Osteoblast (primary cell): Measurements from ENCODE around the gene PLAC8L1. TPM values are rescaled to one million over a fixed set of nuclear protein-coding genes. Genes with fewer than 3 reads are reported as not detected.

Experiments used
- DNase-seq: peaks from one replicate; pipeline ENCODE4 v3.0.0; 2011; ENCODE audit warnings: low spot score, mixed read lengths; ENCODE audit not compliant: insufficient read length; ENCODE audit errors: missing footprints
- H2AFZ ChIP-seq: 2 replicates; pipeline ENCODE4 v1.6.0; 2011; ENCODE audit warnings: mild to moderate bottlenecking, low read length
- H3K27ac ChIP-seq: 2 replicates; pipeline ENCODE4 v1.5.1; 2011; ENCODE audit warnings: mild to moderate bottlenecking, low read depth, low read length, moderate library complexity
- H3K27me3 ChIP-seq: 2 replicates; pipeline ENCODE4 v1.6.0; 2012; ENCODE audit warnings: mild to moderate bottlenecking, control low read depth, inconsistent platforms, low read length, moderate library complexity; ENCODE audit not compliant: insufficient read depth
- H3K36me3 ChIP-seq: 2 replicates; pipeline ENCODE4 v1.5.1; 2011; ENCODE audit warnings: mild to moderate bottlenecking, low read length, control low read depth, moderate library complexity; ENCODE audit not compliant: insufficient read depth
- H3K4me1 ChIP-seq: 2 replicates; pipeline ENCODE4 v1.5.1; 2011; ENCODE audit warnings: mild to moderate bottlenecking, low read length, control low read depth, moderate library complexity; ENCODE audit not compliant: insufficient read depth
- H3K4me2 ChIP-seq: 2 replicates; pipeline ENCODE4 v1.6.0; 2011; ENCODE audit warnings: mild to moderate bottlenecking, low read length; ENCODE audit not compliant: insufficient read depth
- H3K4me3 ChIP-seq: fragments of 200-600 bp; sonication (generic); 3 replicates; pipeline ENCODE4 v1.5.1; 2012; ENCODE audit warnings: mild to moderate bottlenecking, low read length, inconsistent platforms; ENCODE audit not compliant: insufficient read depth
- H3K79me2 ChIP-seq: 2 replicates; pipeline ENCODE4 v1.6.0; 2012; ENCODE audit warnings: mild to moderate bottlenecking, low read length, control low read depth, inconsistent platforms; ENCODE audit not compliant: insufficient read depth
- H3K9me3 ChIP-seq: 2 replicates; pipeline ENCODE4 v1.5.1; 2011; ENCODE audit warnings: low read depth, low read length, control low read depth
- H4K20me1 ChIP-seq: 2 replicates; pipeline ENCODE4 v1.6.0; 2012; ENCODE audit warnings: mild to moderate bottlenecking, low read length, control low read depth; ENCODE audit not compliant: insufficient read depth
- total RNA-seq: library from RNA; depleted of rRNA; stranded (reverse); fragments of >200 nt; gene quantifications from 2 replicates; pipeline ENCODE4 v1.2.3, GENCODE V29; 2012
- TF ChIP-seq, protein P1 (sequence below): IDR thresholded peaks from 2 replicates; pipeline ENCODE4 v1.5.1; 2011; ENCODE audit warnings: mild to moderate bottlenecking, low read depth, low read length, moderate library complexity; ENCODE audit errors: extremely low read depth

Gene PLAC8L1
- total RNA-seq, 1 donor: not detected

GRCh38 chr5:146082798-146083197 is 22.6 kb downstream of the PLAC8L1 start:
- DNase-seq: no peak
- Histone ChIP-seq H3K4me1 (no peaks in the 10 kb centered on the region), H3K9me3 (no peaks in the 10 kb centered on the region), H3K4me2 (no peak overlapping the region), H3K4me3 (no peak overlapping the region), H3K79me2 (no peaks in the 10 kb centered on the region), H3K27me3 (no peaks in the 10 kb centered on the region), H3K27ac (no peak overlapping the region), H4K20me1 (no peaks in the 10 kb centered on the region), H2AFZ (no peak overlapping the region), H3K36me3 (no peaks in the 10 kb centered on the region)
- TF ChIP-seq, protein P1, sequence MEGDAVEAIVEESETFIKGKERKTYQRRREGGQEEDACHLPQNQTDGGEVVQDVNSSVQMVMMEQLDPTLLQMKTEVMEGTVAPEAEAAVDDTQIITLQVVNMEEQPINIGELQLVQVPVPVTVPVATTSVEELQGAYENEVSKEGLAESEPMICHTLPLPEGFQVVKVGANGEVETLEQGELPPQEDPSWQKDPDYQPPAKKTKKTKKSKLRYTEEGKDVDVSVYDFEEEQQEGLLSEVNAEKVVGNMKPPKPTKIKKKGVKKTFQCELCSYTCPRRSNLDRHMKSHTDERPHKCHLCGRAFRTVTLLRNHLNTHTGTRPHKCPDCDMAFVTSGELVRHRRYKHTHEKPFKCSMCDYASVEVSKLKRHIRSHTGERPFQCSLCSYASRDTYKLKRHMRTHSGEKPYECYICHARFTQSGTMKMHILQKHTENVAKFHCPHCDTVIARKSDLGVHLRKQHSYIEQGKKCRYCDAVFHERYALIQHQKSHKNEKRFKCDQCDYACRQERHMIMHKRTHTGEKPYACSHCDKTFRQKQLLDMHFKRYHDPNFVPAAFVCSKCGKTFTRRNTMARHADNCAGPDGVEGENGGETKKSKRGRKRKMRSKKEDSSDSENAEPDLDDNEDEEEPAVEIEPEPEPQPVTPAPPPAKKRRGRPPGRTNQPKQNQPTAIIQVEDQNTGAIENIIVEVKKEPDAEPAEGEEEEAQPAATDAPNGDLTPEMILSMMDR: no peak

- H3K27ac ChIP-seq: no peak overlapping the region
- H3K36me3 ChIP-seq: no peaks in the 10 kb centered on the region
- no peaks in the 10 kb centered on the region for H3K4me1 ChIP-seq
- H2AFZ ChIP-seq: no peak overlapping the region
- DNase-seq: no peak
- no peaks in the 10 kb centered on the region for H3K9me3 ChIP-seq
- no peak overlapping the region for H3K4me3 ChIP-seq
- TF ChIP-seq, protein P1: no peak
- H3K79me2 ChIP-seq: no peaks in the 10 kb centered on the region
- H4K20me1 ChIP-seq: no peaks in the 10 kb centered on the region
- H3K4me2 ChIP-seq: no peak overlapping the region
- H3K27me3 ChIP-seq: no peaks in the 10 kb centered on the region
These were observed 23.8 kb downstream of the PLAC8L1 start for GRCh38 chr5:146081556-146081955.

DNA sequence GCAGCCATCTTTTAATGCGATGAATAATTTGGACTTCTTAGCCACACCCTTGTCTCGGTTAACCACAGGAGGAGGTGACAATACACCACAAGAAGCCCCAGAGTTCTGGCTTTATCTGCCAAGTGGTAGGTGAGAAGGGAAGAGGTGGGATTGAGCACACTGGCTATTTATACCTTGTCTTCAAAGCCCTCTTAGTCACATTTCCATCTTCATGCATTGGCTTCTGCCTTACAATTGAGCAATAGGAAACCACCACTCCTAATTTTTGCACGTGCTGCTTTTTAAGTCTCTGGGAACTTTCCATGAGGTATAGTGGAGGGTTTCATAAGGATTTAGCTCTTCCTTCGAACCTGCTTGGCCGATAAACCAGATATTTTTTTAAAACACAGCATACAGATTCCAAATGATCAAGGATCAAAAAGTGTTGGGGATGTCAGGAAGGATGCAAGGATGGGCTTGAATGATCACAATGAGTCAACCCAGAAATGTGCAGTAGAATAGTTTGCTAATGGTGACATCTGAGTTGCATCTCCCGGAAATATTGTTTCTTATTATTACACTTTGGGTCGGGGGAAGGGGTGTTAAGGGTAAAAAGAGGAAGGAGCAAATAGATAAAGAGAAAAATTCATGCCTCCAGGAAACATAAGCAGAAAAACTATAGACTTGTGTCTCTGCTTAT is 25.5 kb downstream of the PLAC8L1 start:
- Histone ChIP-seq H3K79me2 (no peaks in the 10 kb centered on the region), H3K27me3 (no peaks in the 10 kb centered on the region), H3K9me3 (no peaks in the 10 kb centered on the region), H3K36me3 (no peaks in the 10 kb centered on the region), H4K20me1 (no peaks in the 10 kb centered on the region), H3K4me2 (no peak overlapping the region), H3K4me3 (no peak overlapping the region), H3K27ac (no peak overlapping the region), H2AFZ (no peak overlapping the region), H3K4me1 (no peaks in the 10 kb centered on the region)
- TF ChIP-seq, protein P1: no peak
- peak; percentile 84 for DNase-seq

DNA sequence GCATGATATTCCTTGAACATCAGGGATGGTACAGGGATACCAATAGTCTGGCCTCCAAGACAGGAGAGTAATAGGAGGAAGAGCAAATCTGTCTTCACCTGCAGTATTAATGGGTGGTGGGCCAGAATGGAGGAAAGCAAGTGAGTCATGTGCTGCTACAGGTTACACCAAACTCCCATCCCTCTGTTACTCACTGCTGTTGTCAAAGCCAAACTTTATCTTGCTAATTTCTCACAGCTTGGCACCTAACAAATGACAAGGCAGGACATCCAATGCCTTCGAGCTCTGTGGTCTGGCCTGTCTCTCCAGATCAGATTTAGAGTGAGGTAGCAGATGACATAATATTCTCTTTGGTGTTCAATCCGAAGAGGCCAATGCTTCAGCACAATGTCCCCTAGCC is 26.8 kb downstream of the PLAC8L1 start:
- H3K9me3 ChIP-seq: no peaks in the 10 kb centered on the region
- no peak overlapping the region for H3K4me2 ChIP-seq
- no peaks in the 10 kb centered on the region for H3K79me2 ChIP-seq
- no peaks in the 10 kb centered on the region for H3K36me3 ChIP-seq
- no peaks in the 10 kb centered on the region for H3K27me3 ChIP-seq
- no peaks in the 10 kb centered on the region for H3K4me1 ChIP-seq
- no peak overlapping the region for H2AFZ ChIP-seq
- H3K4me3 ChIP-seq: no peak overlapping the region
- H3K27ac ChIP-seq: no peak overlapping the region
- no peaks in the 10 kb centered on the region for H4K20me1 ChIP-seq
- TF ChIP-seq, protein P1: no peak
- DNase-seq: no peak
